ENCODE data around the gene TLNRD1.

- TF ChIP-seq CTCF (IDR thresholded peaks at IDR 0.05) (no peak), TCF7L2 (IDR thresholded peaks at IDR 0.05; ENCODE audit: low read depth, low read length) (no peak), SIN3A (IDR thresholded peaks at IDR 0.05; ENCODE audit: borderline replicate concordance, insufficient read depth, low read depth, low read length) (no peak)
Measured at GRCh38 chr15:81024936-81025335, 24.2 kb downstream of the TLNRD1 start.
